ENCODE results near the gene TEX29.

The TEX29 gene

GRCh38 chr13:111323549-111323948 lies 3.1 kb downstream of the TEX29 start:
- DNase-seq: no peak

DNA sequence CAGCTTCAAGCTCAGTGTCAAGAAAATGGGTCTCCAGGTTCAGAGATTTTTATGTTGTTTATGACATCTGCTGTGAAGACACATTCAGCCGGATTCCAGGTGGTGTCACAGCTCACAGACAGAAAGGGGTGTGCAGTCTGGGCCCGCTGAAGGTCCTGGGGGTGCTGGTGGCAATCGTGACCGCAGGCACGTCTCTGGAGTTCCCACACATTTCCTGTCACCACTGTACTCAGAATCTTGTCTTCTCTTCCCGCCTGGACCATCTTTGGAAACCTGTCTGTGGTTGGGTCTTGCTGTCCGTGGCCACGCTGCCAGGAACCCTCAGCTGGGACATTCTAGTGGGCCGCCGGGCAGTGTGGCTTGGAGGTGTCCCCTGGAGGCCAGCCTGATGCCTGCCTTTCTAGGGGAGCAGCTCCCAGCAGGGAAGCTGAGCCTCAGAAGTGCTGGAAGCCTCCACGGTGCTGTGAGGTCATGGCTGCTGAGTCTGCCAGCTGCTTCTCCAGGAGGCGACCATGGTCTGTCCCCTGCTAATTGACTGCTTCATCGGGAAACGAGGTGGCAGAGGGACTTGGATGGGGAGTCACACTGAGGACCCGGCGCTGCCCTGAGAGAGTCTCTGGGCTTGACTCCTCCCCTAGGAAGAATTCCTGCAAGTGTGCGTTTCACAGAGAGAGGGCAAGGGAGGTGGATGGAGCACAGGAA lies 3.7 kb downstream of the TEX29 start:
- no peak for DNase-seq

DNA sequence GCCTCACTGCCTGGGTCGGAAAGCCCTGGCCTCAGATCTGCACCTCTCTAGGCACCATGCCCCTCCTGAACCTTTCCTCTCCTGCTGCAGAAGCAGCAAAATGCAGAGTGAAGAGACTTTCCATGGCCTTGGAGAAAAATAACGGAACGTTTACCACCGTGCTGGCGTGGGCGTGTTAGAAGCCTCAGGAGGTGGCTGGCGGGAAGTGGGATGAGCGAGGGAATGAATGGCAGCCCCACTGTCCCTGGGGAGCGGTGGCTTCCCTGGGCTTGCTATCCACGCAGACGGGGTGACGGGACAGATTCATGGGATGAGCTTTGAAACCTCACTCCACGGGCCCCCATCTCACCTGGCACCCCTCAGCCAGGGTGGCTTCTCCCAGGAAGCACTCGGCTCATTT lies 4.3 kb downstream of the TEX29 start:
- DNase-seq: no peak

- no peak for DNase-seq
Observed at GRCh38 chr13:111325146-111325890, 4.9 kb downstream of the TEX29 start.

GRCh38 chr13:111325941-111326620 lies 5.6 kb downstream of the TEX29 start:
- no peak for DNase-seq

DNA sequence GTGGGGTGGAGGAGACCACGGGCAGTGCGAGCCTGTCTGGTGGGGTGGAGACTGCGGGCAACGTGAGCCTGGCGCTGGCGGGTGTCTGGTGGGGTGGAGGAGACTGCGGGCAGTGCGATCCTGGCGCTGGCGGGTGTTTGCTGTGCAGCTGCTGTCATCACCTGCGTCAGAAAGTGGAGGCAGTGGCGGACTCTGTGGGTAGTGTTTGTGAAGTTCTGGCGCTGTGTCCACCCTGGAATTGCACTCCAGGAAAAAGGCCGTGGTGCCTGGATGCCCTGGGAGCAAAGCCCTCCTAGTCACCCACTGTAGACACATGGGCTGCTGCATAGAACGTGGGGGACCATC lies 6.2 kb downstream of the TEX29 start:
- DNase-seq: no peak

GRCh38 chr13:111326981-111327642 lies 6.7 kb downstream of the TEX29 start:
- no peak for DNase-seq

- no peak for DNase-seq
Observed at GRCh38 chr13:111327730-111328573, 7.5 kb downstream of the TEX29 start.

GRCh38 chr13:111328574-111329410 lies 8.3 kb downstream of the TEX29 start:
- no peak for DNase-seq

- DNase-seq: no peak
Observed at GRCh38 chr13:111329641-111330040, 9.2 kb downstream of the TEX29 start.

DNA sequence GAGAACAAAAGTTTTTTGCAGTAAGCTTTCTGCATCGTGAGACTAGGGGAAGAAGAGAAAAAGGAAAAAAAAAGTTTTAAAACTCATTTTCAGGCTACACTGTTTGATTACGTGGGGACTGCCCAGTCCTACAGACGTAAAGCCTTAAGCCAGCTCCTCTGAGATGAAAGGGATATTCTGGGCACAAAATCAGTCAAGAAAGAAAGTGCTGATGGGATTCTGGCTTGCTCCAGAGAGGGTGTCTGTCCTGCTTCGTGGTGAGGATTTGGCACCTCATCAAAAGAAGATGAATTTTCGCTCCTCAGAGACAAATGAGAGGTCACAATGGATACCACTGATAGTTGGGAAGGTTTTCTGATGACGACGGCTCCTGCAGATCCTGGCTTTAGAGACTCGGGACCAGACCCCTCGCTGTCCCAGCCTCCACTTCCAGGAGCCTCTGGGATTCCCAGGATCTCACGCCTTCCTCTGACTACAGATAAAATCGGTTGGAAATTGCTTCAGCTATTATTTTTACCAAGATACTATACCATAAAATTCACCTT lies 9.7 kb downstream of the TEX29 start:
- no peak for DNase-seq

DNA sequence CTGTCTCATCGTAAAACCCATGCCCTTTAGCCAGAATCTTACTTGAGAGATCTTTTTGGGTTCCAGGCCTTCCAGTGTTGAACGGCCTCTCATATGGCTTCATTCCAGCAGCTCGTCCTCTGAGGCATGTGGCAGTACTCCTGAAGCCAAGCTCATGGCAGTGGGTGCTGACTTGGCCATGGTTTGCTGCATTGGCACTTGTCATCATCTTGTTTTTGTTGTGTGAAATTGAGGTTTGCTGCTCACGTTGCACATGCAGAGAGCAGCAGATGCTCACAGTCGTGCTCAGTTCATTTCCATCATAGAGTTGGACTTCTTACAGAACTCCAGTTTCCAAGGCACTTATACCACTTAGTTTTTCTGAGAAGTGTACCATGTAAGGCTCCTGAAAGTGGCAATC lies 14.9 kb downstream of the TEX29 start:
- no peak for DNase-seq

DNA sequence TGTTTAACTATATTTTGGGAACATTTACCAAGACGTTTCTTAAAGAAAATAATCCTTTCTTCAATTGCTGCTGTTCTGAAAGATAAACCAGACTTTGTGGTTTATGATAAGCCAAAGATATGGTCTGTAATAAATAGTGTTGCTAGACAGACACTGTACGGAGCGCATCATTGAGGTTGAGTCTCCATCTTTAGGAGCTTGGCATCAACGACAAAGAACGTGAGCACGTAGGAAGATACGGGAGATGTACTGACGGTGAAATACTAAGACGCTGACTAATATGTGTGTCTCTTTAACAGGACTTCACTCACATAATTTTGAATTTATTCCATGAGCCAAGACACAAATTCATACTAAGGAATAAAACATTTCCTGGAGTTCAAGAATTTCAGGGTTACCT lies 16.2 kb downstream of the TEX29 start:
- DNase-seq: no peak

GRCh38 chr13:111337206-111337605 lies 16.8 kb downstream of the TEX29 start:
- DNase-seq: no peak

DNA sequence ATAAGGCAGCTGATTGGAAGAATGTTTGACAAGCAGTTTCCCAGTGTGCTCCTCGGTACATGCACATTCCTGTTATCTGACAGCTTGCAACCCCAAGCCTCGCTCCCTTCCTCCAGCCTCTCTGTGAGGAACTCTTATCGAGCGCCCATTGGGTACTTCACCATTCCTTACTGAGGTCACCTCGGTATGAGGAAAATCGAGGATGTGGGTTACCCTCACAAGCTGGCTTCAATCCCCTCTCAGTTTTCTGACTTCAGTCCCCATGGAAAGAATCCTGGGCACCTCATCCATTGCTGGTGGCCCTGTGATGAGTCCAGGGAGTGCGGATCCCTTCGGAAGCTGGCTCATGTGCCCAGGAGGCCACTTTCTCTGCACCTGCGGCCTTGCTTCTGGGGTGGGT lies 17.3 kb downstream of the TEX29 start:
- DNase-seq: no peak

DNA sequence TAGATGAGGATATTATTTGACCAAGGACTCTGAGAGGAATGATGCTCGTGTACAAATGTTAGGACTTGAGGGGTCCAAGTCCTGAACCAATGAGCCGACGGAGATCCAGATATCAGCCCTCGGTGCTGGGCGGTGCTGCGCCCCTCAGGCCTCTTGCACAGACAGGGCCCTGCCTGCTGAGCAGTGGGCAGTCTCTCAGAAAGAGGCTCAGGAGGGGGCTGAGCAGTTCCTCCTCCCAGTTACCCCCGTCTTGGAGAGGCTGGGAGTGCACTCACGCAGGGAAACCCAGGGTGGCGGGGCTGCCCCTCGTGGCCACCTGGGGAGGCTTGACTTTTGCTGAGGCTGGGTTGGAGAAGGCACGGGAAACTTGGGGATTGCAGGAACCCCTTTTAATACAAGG lies 18.4 kb downstream of the TEX29 start:
- no peak for DNase-seq

- no peak for DNase-seq
Observed at GRCh38 chr13:111339366-111340143, 19.1 kb downstream of the TEX29 start.

DNA sequence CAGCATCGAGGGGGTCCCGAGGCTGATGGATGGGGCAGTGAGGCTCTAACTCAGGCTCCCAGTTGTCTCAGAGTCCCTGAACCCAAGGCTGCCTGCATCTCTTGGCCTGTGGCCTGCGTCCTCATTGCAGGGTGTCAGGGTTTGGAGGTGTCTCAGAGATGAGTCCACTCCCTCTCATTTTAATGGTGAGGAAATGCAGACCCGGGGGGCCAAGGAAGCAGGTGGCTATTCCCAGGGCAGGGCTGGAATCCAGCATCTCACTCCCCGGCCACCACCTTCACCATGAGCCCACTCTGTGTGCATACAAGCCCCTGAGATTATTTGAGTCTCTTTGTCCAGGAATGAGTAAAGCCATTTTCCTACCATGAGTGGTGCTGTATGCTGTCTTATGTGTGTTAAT lies 21.4 kb downstream of the TEX29 start:
- DNase-seq: no peak

- no peak for DNase-seq
Observed at GRCh38 chr13:111342721-111343120, 22.3 kb downstream of the TEX29 start.

DNA sequence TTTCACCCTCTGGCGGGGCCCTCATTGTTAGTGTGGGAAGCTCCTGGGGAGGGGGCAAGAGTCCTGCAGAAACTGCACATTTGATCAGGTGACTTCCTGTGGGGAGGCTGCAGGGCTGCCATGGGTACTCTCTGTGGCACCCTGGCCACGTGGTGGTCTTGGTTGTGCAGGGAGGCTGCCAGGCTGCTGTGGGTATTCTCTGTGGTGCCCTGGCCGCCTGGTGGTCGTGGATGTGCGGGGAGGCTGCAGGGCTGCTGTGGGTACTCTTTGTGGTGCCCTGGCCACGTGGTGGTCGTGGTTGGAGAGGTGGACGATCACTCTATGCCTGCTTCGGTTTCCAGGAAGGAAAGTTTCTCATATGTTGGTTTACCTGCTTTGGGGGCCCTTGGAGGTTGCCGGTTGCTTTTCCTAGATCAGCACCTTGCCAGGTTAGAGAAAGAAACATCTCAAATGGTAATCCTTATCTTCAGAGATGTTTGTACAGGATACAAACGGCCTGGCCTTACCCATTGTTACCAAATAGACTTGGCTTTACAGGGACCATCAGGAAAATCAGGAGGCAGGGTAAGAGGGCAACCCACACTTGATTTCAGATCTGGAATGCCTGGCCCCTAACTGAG lies 22.9 kb downstream of the TEX29 start:
- DNase-seq: no peak
